ENCODE data around the gene FBXW12.
A peak's percentile ranks its signal among the peaks of the same experiment; 100 is the strongest.

FBXW12 gene

DNA sequence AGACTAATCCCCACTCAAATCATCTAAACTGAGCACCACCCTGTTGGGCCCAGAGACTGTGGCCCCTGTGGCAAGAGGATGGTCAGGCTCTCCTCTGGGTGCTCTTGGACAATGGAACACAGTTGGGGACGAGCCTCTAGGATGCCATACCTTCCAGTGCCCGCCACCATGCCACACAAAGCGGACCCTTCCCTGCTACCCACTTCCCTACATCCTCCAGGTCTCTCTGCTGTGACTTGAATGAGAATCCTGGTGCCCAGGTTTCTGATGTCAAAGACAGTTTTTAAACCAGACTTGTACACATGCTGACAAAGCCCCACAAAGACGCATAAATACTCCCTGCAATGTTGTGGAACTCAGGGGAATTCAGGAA lies 63.2 kb downstream of the FBXW12 start:
- no peak for DNase-seq (ENCODE audit: low read depth)

DNA sequence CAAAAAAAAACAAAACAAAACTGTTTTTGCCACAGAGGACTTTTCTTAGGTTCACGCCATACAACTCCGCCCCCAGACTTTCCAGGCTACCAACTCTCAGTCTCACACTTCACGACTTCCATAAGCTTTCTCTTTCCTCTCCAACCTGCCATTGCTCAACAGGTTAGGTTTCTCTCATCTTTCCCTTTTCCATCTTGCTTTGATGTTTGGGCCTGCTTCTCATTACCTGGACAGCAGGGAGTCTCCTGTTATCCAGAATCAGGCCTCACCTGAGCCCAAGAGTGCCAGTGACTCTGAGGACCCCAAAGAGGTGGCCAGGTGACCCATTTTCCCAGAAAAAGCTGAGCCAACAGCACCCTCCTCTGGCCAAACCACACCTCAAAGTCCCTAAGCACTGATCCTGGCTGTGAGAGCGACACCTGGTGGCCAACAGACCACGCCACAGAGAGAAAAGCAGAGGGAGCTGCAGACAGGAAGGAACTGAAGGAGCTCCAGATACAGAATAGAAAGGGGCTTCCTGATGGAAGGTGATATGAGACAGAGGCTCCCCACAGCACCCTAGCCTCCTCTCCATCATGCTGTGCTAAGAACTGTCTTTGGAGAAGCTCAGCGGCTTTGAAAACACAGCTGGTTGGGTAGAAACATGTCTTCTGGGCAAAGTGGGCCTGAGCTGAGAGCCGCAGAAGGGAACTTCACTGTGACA lies 63.9 kb downstream of the FBXW12 start:
- DNase-seq (ENCODE audit: low read depth), result no peak

DNA sequence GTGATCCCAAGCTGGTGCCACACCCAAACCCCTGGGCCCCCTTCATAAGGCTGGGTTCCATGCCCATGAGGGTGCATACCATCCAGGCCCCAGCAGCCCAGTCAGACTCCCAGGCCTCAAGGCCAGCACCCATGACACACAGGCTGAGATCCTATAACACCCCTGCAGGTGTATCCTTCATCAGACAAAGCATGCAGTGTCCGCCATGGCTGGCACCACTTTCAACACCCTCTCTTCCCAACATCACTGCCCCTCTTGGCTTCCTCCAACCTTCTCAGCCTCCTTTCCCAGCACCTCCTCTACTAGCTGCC lies 64.4 kb downstream of the FBXW12 start:
- no peak for DNase-seq (ENCODE audit: low read depth)

DNA sequence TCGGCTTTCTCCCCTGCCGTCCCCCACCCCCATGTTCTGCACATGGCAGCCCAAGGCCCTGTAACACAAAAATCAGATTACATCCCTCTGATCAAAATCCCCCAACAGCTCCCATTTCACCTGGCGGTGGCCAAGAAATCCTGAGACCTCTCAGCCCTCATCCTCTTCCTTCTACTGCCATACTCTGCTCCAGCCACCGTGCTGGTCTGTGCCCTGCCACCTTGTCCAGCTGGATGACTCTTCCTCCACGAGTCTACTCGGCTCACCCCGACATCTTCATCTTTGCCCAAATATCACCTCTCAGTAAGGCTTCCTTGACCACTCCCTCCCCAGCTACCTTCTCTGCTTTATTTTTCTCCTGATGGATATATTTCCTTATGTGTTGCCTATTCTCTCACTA lies 64.8 kb downstream of the FBXW12 start:
- no peak for DNase-seq (ENCODE audit: low read depth)

DNA sequence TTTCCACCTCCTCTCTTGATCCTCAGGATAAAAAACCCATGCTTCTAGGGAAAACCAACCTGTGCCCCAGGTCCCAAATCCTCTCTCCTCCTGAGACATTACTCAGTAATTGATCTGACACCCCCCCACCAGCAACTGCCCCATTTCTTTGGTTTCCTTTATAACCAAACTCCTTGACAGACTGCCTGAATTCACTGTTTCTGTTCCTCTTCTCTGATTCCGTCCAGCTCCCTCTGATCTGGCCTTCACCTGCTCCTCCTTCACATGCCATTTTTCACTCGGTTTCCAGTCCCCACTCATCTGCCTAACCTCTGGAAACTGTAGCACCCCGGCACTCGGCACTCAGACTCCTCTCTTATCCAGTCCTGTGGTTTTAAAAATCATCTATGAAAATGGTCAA lies 65.8 kb downstream of the FBXW12 start:
- no peak for DNase-seq (ENCODE audit: low read depth)

DNA sequence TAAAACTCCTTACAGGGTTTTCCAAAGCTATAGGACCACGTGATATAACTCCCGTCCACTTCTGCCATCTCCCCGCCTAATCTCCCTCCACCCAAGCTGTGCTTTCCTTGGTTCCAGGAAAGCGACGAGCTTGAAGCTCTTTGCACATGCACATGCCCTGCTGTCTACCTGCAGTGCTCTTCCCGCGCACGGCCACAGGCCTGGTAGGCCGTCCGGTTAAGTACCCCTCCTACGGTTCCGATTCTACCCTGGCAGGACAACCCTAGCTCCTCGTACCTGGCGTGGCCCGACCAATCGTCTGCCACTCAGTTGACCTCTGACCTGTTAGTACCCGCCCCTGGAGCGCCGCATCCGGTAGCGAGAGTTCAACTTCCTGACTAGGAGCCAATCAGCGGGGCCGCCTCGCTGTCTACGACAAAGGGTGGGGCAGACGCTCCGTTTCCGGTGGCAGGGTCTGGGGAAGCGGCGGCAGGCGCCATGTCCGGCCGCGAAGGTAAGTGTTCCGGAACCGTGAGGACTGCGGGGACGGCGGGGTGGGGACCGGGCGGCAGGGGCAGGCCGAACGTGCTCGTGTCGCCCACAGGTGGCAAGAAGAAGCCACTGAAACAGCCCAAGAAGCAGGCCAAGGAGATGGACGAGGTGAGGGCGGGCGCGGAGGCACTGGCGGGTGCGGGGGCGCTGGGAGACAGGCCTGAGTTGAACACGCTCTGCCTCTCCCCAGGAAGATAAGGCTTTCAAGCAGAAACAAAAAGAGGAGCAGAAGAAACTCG lies 68.0 kb downstream of the FBXW12 start, which contains the start of the genes CCDC51 and TMA7:
TSS of gene CCDC51 (minus strand) at position 300 of the 770 bp plus-strand sequence. CDS start 4,991 bp downstream, outside the sequence.
TSS of gene TMA7 (plus strand) at position 438 of the 770 bp plus-strand sequence. CDS start at position 478, 40 bp downstream.
- DNase-seq (ENCODE audit: low read depth), result peak; percentile 73

DNA sequence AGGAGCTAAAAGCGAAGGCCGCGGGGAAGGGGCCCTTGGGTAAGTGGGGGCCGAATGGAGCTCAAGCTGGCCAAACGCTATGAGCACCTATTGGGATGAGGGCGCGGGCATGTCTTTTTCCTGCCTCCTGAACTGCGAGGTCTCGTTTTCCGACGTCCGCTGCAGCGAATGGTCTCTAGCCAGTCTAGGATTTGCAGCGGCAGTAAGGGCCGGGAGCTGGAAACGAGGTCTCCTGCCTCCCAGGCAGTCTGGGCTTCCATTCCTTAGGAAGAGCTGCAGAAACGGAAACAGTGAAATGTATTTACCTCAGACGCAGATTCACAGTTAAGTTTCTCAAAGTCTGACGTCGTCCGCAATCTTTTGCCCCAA lies 68.6 kb downstream of the FBXW12 start:
- no peak for DNase-seq (ENCODE audit: low read depth)

DNA sequence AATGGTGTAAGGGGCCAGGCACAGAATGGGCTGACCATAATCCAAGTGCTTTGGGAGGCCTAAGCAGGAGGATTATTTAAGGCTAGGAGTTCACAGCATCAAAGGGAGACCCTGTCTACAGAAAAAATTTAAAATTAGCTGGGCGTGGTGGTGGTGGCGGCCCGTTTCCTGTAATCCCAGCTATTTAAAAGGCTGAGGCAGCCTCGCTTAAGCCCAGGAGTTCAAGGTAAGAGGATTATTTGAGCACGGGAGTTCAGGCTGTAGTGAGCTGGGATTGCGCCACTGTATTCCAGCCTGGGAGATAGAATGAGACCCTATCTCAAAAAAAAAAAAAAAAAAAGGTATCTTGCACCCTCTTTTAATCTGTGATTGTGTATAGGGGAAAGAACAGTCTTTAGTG lies 69.9 kb downstream of the FBXW12 start:
- no peak for DNase-seq (ENCODE audit: low read depth)
